GM12891 (cell line): ENCODE measurements around the gene STEAP3.

ENCODE experiments used
- PAX5 ChIP-seq: IDR thresholded peaks from 2 replicates; pipeline ENCODE4 v1.6.1; 2011; ENCODE audit warnings: low read length, moderate library complexity, mild to moderate bottlenecking; ENCODE audit not compliant: insufficient read depth, severe bottlenecking
- POLR2A ChIP-seq: IDR thresholded peaks from 2 replicates; pipeline ENCODE4 v1.6.1; 2011; ENCODE audit warnings: low read depth, low read length, control low read depth
- POLR2AphosphoS5 ChIP-seq: IDR thresholded peaks from 2 replicates; pipeline ENCODE4 v1.6.1; 2011; ENCODE audit warnings: low read depth, low read length, control low read depth
- POU2F2 ChIP-seq: IDR thresholded peaks from 2 replicates; pipeline ENCODE4 v1.6.1; 2011; ENCODE audit warnings: low read depth, mild to moderate bottlenecking, control low read depth, low read length, moderate library complexity
- SPI1 ChIP-seq: IDR thresholded peaks from 2 replicates; pipeline ENCODE4 v1.6.1; 2011; ENCODE audit warnings: low read depth, low read length, control low read depth
- TAF1 ChIP-seq: IDR thresholded peaks from 2 replicates; pipeline ENCODE4 v1.6.1; 2011; ENCODE audit warnings: low read depth, low read length, control low read depth

- TF ChIP-seq POLR2A: no peak
- no peak for TF ChIP-seq PAX5
- no peak for TF ChIP-seq POLR2AphosphoS5
- TF ChIP-seq TAF1: no peak
- TF ChIP-seq SPI1: no peak
- TF ChIP-seq POU2F2: no peak
These were observed 42.2 kb upstream of the STEAP3 start for GRCh38 chr2:119181391-119181790.
